GM21390 (cell line): Measurements from ENCODE around the gene GALNT11.
"Not testable (repeated sequence)": the region's sequence is repeated elsewhere in the genome, so short reads cannot be mapped to it uniquely, and the experiment has no call there.

Source experiments
- ATAC-seq: cut with Tn5 transposase; IDR thresholded peaks from one replicate; pipeline ENCODE4 v1.9.1; 2021; ENCODE audit not compliant: unreplicated experiment

The GALNT11 gene

DNA sequence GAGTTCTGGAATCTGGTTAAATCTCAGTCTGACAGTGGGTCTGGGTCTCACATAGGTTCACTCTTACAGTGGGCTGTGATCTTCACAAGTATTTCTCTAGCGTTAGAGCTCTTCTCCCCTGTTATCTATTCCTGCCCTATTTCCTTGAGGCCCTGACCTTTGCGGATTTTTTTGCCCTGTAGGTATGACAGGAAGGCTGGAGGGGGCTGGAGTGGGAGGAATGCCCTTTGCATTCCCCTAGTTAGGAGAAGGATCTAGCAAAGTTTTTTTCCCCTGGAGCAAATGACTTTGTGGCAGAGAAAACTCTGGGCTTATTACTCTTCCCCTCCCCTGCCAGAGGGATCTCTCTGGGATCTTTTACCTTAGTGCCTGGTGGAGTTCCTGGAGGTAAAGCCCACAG, 49.2 kb downstream of the GALNT11 start:
- ATAC-seq, result no peak

- not testable (repeated sequence) for ATAC-seq
These were observed 49.9 kb downstream of the GALNT11 start for GRCh38 chr7:152075379-152075778.

- ATAC-seq, result no peak
These were observed 50.9 kb downstream of the GALNT11 start for GRCh38 chr7:152076324-152076821.

DNA sequence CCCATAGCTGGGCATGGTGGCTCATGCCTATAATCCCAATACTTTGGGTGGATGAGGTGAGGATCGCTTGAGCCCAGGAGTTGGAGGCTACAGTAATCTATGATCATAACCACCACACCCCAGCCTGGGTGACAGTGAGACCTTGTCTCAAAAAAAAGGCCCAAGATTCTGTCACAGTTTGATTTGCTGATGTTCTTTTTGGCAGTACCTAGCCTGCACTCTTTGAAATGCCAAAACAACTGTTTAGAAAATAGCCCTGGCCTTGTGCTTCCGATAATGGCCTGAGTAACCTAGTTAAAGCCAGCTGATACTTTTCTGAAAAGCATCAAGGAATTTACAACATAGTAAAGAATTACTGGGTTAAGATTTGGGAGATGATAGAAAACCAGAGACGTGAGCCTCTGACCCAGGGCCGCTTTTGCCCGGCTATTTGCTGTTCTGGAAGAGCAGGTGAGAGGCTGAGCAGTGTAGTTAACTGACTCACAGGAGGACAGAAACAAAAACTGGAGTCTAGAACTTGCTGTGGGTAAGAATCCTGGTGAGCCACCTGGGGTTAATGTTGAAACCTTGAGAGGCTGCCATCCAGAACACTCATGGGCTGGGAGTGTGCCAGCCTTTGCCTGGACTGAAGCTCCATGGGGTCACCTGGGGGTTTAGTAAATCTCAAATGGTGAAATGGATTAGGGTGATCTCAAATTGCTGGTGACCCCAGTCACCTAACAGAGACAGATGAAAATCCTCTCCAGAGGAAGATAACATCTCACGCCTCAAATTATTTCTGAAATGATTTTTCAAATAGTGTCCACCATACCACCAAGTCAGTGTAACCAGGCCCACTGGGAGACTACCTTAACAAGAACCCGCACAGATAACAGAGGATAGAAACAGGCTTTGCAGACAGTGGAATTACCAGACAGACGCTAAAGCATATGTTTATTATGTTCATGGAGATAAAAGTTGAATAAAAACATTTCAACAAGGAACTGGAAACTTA, 51.8 kb downstream of the GALNT11 start:
- ATAC-seq, result no peak

DNA sequence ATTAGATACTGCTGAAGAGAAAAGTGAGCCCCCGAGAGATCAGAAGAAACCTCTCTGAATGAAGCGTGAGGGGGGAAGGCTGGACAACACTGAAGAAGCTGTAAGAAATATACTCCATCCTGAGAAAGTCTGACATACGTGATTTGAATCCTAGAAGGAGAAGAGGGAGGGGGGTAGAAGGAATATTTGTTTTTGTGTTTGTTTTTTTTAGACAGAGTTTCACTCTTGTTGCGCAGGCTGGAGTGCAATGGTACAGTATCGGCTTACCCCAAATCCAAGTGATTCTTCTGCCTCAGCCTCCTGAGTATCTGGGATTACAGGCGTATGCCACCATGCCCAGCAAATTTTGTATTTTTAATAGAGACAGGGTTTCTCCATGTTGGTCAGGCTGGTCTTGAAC, 52.6 kb downstream of the GALNT11 start:
- no peak for ATAC-seq

- no peak for ATAC-seq
These were observed 53.3 kb downstream of the GALNT11 start for GRCh38 chr7:152078786-152079185.

DNA sequence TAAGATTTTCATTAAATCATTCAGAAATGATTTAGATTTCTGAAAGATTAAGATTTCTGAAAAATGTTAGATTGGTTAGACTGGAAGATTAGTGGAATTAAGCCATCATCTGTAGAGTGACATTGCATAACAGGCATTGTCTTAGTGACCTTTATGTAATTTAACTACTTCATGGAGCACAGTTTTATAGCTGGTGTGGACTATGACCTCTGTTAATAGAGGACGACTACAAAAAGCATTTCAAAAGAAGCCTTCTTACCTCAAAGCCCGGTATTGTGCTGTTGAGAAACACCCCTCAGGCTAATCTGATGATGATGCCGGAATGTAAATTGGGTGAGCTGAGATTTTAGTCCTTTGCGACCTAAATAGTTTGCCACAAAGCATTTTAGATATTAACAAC, 55.6 kb downstream of the GALNT11 start:
- ATAC-seq, result no peak

DNA sequence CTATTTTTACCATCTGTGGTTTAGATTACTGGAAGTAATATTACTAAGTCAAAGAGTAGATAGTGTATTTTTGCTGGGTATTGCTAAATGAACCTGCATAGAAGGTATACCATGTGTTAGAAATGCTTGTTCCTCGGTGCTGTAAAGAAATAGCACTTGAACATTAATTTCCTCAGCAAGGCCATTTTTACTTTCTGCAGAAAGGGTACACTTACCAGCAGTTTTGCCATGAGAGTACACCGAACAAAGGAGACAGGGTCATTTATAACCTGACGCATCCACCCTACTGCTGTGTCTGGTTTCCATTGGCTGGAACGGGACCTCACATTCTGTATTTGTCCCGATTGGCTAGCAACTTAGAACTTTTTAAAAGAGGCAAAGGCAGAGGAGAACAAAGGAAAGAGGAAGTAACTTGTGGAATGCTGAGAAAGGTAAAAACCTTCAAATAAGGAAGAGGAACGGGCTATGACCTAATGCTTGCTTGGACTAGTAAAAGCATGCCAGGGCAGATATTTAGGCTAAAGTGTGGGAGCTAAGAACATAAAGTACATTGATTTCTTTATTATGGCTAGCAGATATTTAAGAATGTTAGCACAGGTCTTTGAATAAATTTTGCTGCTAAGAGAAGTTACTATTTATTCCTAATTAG, 56.7 kb downstream of the GALNT11 start:
- not testable (repeated sequence) for ATAC-seq

DNA sequence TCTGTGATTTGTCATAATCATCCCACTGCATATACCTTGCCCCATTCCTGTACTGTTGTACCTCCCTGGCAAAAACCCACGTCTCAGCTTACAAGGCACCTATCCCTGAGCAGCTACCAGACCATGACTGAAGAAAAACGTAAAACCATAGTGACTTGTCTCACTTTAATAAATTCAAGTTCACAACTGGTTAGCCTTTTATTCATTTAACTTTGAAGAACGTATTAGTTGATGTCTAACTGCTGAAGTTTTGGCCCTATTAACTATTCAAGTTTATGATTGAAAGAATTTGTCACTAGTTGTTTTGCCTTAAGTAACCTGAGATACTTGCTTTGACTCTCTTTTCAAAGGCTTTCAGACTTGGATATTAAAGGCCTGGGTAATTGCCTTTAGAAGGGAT, 59.7 kb downstream of the GALNT11 start:
- no peak for ATAC-seq

DNA sequence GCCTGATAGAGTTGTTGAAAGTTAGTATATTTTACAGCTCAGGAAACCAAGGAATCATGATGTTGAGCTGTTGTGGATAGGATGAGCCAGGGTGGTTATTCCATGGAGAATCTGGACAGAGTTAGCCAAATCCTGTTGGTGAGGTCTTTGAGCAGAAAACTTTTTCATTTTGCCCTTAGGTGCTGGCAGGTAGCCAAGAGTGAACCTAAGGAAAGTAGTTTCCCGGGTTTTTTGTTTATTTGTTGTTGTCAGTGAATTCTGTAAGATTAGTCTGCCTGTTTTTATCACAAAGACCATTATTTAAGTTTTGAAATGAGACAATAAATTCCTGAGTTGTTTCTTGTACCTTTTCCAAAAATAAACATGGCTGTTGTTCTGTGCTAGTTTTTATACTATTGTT, 61.0 kb downstream of the GALNT11 start:
- no peak for ATAC-seq

GRCh38 chr7:152089183-152089582, 63.7 kb downstream of the GALNT11 start:
- no peak for ATAC-seq

GRCh38 chr7:152090747-152091146, 65.3 kb downstream of the GALNT11 start:
- no peak for ATAC-seq

- ATAC-seq, result no peak
These were observed 68.2 kb downstream of the GALNT11 start for GRCh38 chr7:152093717-152094116.

DNA sequence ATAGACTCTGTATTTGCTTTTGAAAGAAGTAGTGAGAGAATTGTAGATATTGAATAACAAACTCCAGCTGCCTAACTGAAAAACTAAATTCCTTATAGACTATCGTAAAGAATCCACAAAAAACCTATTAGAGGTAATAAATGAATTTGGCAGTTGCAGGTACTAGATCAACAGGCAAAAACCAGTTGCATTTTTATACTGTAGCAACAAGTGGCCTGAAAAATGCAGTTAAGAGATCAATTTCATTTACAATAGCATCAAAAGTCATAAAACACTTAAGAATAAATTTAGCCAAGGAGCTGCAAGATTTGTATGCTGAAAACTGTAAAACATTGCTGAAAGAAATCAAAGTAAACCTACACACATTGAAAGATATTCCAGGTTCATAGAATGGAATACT, 70.3 kb downstream of the GALNT11 start:
- ATAC-seq, result no peak

DNA sequence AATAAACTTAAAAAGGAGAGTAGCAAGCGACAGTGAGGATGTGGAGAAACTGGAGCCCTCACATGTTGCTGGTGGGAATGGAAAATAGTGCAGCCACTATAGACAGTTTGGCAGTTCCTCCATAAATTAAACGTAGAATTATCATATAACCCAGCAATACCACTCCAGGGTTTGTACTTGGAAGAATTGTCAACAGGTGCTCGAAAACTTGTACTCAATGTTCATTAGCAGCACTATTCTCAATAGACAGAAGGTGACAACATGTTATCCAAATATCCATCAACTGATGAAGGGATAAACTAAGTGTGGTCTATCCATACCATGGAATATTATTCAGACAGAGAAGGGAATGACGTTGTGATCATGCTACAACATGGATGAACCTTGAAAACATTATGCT, 71.9 kb downstream of the GALNT11 start:
- ATAC-seq, result no peak

DNA sequence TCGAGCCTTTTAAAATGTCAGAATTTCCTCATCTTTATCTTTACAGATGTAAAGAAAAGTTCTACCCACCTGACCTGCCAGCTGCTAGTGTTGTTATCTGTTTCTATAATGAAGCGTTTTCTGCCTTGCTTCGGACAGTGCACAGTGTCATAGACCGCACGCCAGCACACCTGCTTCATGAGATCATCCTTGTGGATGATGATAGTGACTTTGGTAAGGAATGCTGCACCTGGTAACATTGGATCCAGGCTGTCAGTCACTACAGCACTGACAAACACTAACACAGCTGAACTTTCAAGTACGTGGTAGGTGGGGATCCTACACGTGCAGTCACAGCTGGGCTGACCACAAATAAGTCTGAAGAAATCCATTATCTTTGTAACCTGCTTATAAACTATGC, 77.6 kb downstream of the GALNT11 start:
- no peak for ATAC-seq

- no peak for ATAC-seq
These were observed 78.2 kb downstream of the GALNT11 start for GRCh38 chr7:152103691-152104090.

DNA sequence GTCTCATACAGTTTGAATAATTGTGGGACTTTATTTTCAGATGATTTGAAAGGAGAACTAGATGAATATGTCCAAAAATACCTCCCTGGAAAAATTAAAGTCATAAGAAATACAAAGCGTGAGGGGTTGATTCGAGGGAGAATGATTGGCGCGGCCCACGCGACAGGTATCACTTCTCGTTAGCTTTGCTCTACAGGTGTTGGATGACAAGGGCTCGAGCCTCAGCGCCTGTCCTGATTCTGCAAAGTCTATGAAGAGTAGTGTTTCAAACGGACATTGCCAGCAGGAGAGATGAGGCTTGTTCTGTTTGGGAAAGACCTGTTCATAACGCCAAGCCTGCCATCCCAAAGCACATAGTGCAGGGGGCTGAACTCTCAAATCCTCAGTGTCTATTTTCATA, 79.7 kb downstream of the GALNT11 start:
- ATAC-seq, result no peak

DNA sequence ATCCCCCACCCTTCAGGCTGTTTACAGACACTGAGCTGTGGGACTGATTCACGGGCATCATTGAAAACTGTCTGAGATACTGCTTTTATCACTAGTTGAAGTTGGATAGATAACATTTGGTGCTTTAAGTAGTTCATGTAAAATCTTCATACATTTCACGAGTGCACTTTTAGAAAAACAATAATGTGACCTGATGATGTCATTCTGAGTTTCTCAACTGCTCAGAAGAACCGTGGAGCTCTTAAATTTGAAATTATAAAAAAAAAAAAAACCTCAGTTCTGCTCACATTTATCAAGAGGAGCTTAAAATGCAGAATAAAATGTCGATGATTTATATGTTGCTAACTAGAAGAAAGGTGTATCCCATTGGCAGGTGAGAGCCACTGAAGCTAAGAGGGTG, 81.5 kb downstream of the GALNT11 start:
- no peak for ATAC-seq

GRCh38 chr7:152107945-152108344, 82.5 kb downstream of the GALNT11 start:
- ATAC-seq, result no peak

GRCh38 chr7:152108359-152108758, 82.9 kb downstream of the GALNT11 start:
- no peak for ATAC-seq

GRCh38 chr7:152112829-152113228, 87.4 kb downstream of the GALNT11 start:
- ATAC-seq, result no peak
